NCI-H1930 (cell line): ENCODE data around the gene SERINC5.
"Not testable (repeated sequence)": the region's sequence is repeated elsewhere in the genome, so short reads cannot be mapped to it uniquely, and the experiment has no call there.

Source experiments
- DNase-seq, 2 experiments: peaks; one replicate each; lab custom pipeline; 2025; lab: John Stamatoyannopoulos, UW

The SERINC5 gene

GRCh38 chr5:80227979-80228596 is 27.8 kb downstream of the SERINC5 start:
- DNase-seq = no peak

DNA sequence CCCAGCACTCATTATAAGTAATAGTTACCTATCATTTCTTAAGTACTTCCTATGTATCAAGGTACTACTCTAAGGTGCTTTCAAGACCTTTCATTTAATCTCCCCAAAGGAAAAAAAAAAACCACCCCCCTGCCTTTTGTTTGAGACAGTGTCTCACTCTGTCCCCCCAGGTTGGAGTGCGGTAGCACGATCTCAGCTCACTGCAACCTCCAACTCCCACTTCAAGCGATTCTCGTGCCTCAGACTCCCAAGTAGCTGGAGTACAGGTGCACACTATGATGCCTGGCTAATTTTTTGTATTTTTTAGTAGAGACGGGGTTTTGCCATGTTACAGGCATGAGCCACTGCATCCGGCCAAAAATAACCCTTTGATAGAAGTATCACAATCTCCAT is 29.9 kb downstream of the SERINC5 start:
- no peak for DNase-seq

DNA sequence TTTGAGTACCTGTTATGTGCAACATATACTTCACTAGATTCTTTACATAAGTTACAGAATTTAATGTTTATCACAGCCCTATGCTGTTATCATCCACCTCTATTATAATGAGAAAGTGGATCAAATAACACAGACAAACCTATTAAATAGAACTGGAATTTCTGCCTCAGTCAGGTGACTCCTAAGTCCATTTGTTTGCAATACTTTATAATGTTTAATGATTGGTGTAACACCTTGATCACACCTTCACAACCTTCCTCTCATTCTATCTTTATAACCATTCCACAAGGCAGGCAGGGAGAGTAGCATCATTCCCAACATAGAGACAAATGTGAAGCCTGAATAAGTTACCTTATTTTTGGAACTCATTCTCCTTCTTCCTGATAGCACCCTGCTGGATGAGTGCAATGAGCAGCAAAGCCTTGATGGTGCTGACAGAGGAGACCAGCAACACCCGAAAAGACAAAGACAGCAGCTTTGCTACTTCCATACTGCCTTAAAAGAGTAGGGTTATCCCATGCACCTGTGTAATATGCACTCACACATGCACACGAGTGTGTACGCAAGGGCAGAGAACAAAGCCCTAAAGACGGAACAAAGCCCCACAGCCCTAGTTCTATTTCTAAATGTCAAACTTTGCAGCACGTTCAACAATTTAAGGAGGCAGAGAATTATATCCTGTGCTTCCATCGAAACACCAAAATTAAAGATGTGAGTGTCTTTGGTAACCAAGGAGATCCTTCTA is 30.5 kb downstream of the SERINC5 start:
- no peak for DNase-seq

DNA sequence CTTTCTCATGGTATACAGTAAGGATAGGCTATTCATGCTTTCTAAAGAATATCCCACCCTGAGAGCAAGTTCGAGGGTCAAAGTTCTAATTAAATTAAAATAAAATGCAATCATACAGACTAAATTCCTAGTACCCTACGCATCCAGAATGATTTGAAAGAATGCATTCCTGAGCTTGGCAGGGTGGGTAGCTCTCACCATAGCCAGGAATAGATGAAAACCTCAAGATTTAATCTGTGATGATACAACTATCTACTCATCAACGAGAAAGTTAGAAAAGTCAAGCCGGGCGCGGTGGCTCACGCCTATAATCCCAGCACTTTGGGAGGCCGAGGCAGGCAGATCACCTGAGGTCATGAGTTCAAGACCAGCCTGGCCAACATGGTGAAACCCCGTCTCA is 32.3 kb downstream of the SERINC5 start:
- DNase-seq = no peak

GRCh38 chr5:80220245-80220897 is 35.5 kb downstream of the SERINC5 start:
- DNase-seq = no peak

DNA sequence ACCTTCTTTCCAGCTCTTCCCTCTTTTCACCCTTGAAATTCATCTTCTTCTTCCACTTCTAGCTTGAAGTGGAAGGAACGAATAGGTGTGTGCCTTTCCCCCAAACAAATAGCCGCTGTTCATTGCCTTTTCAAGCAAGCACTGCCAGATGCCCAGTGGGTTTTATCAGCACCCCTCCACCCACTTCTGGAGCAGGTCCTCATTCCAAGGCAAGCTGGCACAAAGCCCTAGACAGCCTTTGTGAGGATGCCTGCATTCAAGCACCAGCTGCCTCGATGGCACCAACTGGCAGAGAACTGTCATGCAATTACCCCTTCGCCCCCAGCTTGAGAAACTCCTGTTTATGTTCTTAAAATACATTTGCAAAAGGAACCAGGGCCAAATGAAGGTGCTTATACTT is 36.5 kb downstream of the SERINC5 start:
- DNase-seq = no peak

- DNase-seq = no peak
Observed at GRCh38 chr5:80217667-80218066, 38.2 kb downstream of the SERINC5 start.

GRCh38 chr5:80216753-80217596 is 38.9 kb downstream of the SERINC5 start:
- DNase-seq = no peak

- DNase-seq = no peak
Observed at GRCh38 chr5:80216096-80216495, 39.8 kb downstream of the SERINC5 start.

GRCh38 chr5:80215523-80215922 is 40.3 kb downstream of the SERINC5 start:
- no peak for DNase-seq

GRCh38 chr5:80213466-80213865 is 42.4 kb downstream of the SERINC5 start:
- DNase-seq = no peak

- DNase-seq = no peak
Observed at GRCh38 chr5:80212171-80212667, 43.6 kb downstream of the SERINC5 start.

DNA sequence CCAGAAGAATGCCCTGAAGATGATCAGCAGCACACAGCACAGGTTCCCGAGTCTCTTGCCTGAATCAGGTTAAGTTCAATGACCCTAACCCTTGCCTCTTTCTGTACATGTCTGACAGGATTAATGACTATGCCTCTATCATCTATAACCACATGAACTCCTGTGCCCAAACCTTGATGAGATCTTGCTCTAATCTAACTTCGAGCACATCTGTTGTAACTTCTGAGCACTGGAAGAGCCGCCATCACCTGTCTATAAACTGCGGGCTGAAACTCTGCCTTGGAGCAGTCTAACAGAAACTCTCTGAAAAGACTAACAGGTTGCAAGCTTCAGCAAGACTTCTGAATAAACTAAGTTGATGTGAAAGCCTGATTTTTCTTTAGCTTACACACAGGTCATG is 44.5 kb downstream of the SERINC5 start:
- no peak for DNase-seq

- no peak for DNase-seq
Observed at GRCh38 chr5:80210014-80210413, 45.8 kb downstream of the SERINC5 start.

DNA sequence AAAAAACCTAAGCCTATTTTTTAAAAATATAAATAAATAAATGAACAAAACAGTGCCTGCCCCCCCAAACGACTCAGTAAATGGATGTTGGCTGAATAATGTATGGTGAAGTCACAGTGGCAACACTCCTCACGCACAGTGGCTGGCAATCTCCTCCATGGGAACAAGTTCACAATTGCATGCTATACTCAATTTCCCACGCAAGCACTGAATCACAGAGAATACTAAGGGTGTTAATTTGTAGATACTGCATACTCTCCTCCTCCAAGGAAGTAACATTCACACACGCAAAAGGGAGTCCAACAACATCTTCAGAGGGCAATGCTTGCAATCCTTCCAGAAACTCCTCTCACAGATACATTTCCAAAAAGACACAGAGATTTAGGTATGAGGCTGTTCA is 47.5 kb downstream of the SERINC5 start:
- no peak for DNase-seq

DNA sequence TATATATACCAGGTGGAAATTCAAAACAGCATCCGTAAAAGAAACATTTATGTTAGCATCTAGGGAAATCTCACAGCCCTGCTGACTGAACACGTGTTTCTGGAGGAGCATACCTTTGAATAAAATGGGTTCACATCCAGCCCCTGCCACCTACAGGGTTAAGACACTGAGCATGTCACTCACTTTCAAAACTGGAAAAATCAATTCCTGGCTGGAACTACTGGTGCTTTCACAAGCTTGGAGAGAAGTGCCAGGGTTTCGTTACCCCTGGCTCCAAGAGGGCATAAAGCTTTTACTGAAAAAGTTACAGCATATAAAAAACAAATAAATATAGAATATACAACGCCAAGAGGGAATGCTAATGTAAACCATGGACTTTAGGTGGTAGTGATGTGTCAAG is 48.0 kb downstream of the SERINC5 start:
- no peak for DNase-seq

GRCh38 chr5:80206282-80206681 is 49.6 kb downstream of the SERINC5 start:
- DNase-seq = no peak

DNA sequence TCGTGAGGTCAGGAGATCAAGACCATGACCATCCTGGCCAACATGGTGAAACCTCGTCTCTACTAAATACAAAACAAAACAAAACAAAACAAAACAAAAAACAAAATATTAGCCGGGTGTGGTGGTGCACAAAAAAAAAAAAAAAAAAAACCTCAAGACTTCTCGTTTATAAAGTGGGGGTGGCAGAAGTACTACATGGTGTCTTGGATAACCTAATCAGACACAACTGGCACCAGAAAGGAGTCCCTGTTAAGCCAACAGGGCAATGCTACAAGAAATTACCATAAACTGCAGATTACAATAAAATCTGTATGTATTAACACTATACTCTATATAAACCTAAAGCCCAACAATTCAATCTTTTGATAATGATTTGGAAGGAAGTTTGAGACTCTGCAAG is 50.0 kb downstream of the SERINC5 start:
- DNase-seq = no peak

DNA sequence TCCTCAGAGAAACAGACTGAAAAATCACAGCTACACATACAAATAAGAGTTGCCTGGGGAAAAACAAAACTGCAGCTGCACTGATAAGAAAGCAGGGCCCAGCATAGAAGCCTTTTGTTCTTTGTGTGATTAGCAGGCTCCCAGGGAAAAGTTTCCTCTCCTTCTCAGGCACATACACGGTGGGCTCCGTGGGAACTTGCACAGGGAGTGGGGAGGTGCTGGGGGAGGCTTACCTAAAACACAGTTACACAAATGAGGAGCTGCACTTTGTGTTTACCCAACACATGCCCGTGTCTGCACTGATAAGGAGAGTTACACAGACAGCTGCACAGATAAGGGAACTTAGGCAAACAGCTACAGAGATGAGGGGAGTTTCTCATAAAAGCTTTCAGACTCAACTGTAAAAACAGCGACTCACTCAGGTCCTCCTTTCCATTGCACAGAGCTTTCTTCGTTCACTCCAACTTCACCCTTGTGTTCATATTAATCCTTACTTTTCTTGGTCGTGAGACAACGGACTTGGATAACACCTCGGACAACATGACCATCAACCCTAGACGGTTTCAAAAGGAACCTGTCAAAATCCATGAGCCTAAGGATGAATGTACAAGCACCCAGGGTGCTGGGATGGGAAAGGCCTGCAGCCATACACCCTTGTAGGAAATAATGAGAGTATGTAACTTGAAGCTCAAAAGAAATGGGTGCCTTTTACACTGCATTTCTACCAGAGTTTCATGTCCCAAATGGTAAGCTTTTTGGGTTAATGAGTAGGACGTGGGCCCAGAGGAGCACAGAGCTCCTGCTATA is 50.8 kb downstream of the SERINC5 start:
- no peak for DNase-seq

GRCh38 chr5:80201763-80202162 is 54.1 kb downstream of the SERINC5 start:
- DNase-seq = not testable (repeated sequence)

DNA sequence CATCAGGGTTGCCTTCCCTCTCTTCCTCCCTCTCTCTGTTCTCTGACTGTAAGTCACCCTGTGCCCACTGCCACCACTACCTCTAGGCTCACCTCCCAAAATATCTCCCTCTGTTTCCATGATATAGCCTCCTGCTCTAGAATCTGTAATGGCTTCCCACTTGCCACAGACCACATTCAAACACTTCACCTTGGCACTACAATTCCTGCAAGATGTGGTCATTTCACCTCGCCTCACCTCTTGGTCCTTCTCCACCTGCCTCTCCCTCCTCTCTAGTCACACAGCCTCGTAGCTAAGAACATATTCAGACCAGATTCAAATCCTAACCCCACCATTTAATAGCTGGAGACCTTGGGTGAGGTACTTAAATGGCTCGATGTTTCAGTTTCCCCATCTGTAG is 56.9 kb downstream of the SERINC5 start:
- no peak for DNase-seq
